ENCODE measurements around the gene NUP98. TPM values are rescaled to one million over a fixed set of nuclear protein-coding genes. Genes with fewer than 3 reads are reported as not detected.

Gene NUP98
- total RNA-seq, 2 donors from 2014 or later: 127 to 136 TPM

- Histone ChIP-seq H3K27me3 (replicated peaks; ENCODE audit: insufficient read depth) (no peaks in the 10 kb centered on the region), H3K4me1 (replicated peaks) (no peaks in the 10 kb centered on the region), H3K9me3 (no peaks in the 10 kb centered on the region), H3K36me3 (no peaks in the 10 kb centered on the region), H3K4me3 (no peak overlapping the region), H3K27ac (no peak overlapping the region)
- TF ChIP-seq POLR2A (IDR thresholded peaks at IDR 0.05) (no peak), CTCF (IDR thresholded peaks at IDR 0.05) (no peak), POLR2AphosphoS5 (IDR thresholded peaks at IDR 0.05) (no peak)
- intact Hi-C loops (cut with DNase I): no loop called here
- WGBS: 94% methylated on average over 4 of the region's 4 CpGs
- no peak for DNase-seq (ENCODE audit: low spot score)
These were observed 61.5 kb downstream of the NUP98 start for GRCh38 chr11:3735827-3736226.

DNA sequence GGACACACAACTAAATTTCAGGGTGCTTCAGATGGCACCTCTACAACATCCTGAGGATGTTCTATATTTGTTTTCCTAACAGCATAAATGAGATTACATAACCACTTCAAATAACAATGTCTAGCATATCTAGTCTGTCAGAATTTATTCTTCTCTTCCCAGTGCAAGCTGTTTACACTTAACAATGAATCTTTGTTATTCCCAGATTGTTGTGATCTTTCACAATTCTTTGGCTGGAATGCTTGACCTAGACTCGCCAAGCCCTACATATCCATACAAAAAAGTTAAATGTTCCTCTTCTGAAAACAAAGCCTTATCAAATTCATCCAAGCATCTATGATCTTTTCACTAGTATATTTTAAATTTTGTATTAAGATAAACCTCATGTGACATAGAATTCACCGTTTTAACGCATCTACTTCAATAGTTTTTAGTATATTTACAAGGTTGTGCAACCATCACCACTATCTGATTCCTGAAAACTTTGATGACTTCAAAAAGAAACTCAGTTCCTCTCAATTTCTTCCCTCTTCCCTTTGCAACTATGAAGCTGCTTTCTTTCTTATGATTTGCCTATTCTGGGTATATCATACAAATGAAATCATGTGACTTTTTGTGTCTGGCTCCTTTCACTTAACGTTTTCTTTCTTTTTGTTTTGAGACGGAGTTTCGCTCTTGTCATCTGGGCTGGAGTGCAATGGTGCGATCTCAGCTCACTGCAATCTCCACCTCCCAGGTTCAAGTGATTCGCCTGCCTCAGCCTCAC is 64.5 kb downstream of the NUP98 start:
- H3K4me1 ChIP-seq (replicated peaks): no peaks in the 10 kb centered on the region
- H3K27ac ChIP-seq: no peak overlapping the region
- no peak overlapping the region for H3K4me3 ChIP-seq
- no peaks in the 10 kb centered on the region for H3K27me3 ChIP-seq (replicated peaks; ENCODE audit: insufficient read depth)
- no peaks in the 10 kb centered on the region for H3K36me3 ChIP-seq
- no peak for DNase-seq (ENCODE audit: low spot score)
- 85% methylated on average over 8 of the region's 8 CpGs for WGBS
- TF ChIP-seq POLR2A (IDR thresholded peaks at IDR 0.05): no peak
- no peak for TF ChIP-seq POLR2AphosphoS5 (IDR thresholded peaks at IDR 0.05)
- no peak for TF ChIP-seq CTCF (IDR thresholded peaks at IDR 0.05)
- intact Hi-C loops (cut with DNase I): no loop called here
- no peaks in the 10 kb centered on the region for H3K9me3 ChIP-seq

- H3K4me3 ChIP-seq: no peak overlapping the region
- no peaks in the 10 kb centered on the region for H3K4me1 ChIP-seq (replicated peaks)
- no peak overlapping the region for H3K27ac ChIP-seq
- H3K9me3 ChIP-seq: no peaks in the 10 kb centered on the region
- TF ChIP-seq POLR2A (IDR thresholded peaks at IDR 0.05) (no peak), CTCF (IDR thresholded peaks at IDR 0.05) (no peak), POLR2AphosphoS5 (IDR thresholded peaks at IDR 0.05) (no peak)
- WGBS: 81% methylated on average over 6 of the region's 6 CpGs
- DNase-seq (ENCODE audit: low spot score): no peak
- no peaks in the 10 kb centered on the region for H3K27me3 ChIP-seq (replicated peaks; ENCODE audit: insufficient read depth)
- intact Hi-C loops (cut with DNase I): no loop called here
- H3K36me3 ChIP-seq: peaks cover 0 to 5% of the 10 kb centered on the region in 2 donors
These were observed 74.2 kb downstream of the NUP98 start for GRCh38 chr11:3723014-3723708.

DNA sequence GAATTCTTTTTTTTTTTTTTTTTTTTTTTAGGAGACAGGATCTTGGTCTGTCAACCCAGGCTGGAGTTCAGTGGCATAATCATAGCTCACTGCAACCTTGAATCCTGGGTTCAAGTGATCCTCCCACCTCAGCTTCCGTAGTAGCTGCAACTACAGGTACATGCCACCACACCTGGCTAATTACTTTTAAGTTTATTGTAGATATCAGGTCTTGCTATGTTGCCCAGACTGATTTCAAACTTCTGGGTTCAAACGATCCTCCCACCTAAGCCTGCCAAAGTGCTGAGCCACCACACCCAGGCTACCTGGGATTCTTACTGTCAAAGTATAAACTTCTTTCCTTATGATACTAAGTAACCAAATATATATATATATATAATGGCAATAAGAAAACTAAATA is 75.3 kb downstream of the NUP98 start:
- peaks cover 0 to 12% of the 10 kb centered on the region in 2 donors for H3K36me3 ChIP-seq
- TF ChIP-seq CTCF (IDR thresholded peaks at IDR 0.05) (no peak), POLR2A (IDR thresholded peaks at IDR 0.05) (no peak), POLR2AphosphoS5 (IDR thresholded peaks at IDR 0.05) (no peak)
- 84% methylated on average over 2 of the region's 2 CpGs for WGBS

More for the DNA sequence above, 75.3 kb downstream of the NUP98 start:
- no peaks in the 10 kb centered on the region for H3K9me3 ChIP-seq
- intact Hi-C loops (cut with DNase I): no loop called here
- no peak overlapping the region for H3K4me3 ChIP-seq
- H3K27me3 ChIP-seq (replicated peaks; ENCODE audit: insufficient read depth): no peaks in the 10 kb centered on the region
- no peak overlapping the region for H3K27ac ChIP-seq
- DNase-seq (ENCODE audit: low spot score): no peak
- H3K4me1 ChIP-seq (replicated peaks): no peaks in the 10 kb centered on the region
